H1 (cell line): ENCODE results near the gene PPEF2. TPM values are rescaled to one million over a fixed set of nuclear protein-coding genes. Genes with fewer than 3 reads are reported as not detected.

ENCODE experiments used
- CTCF ChIA-PET: fragments of 300-600 bp; sonication (Branson Sonifier 250); formaldehyde crosslinking; loops from one replicate; lab custom pipeline; 2021; ENCODE audit not compliant: partially characterized antibody; lab: Charles Lee
- POLR2A ChIA-PET: fragments of 300-600 bp; sonication (Branson Sonifier 250); formaldehyde crosslinking; loops from one replicate; lab custom pipeline; 2021; ENCODE audit warnings: inconsistent platforms; ENCODE audit not compliant: partially characterized antibody; lab: Charles Lee
- DNase-seq, 2 experiments: peaks; one replicate each; pipeline versions ENCODE4 v3.0.0 to v3.0.0-alpha.2; 2010 to 2022; ENCODE audit warnings: low spot score in 2 of 2, low read depth in 1 of 2, mixed read lengths in 1 of 2
- FAIRE-seq: peaks from 2 replicates; lab custom pipeline; 2011; peaks lifted over from hg19 to GRCh38; lab: Jason Lieb, UNC
- H2AFZ ChIP-seq: 2 replicates; pipeline ENCODE4 v1.8.1; 2012; ENCODE audit warnings: low read length, inconsistent platforms
- H2AK5ac ChIP-seq: 2 replicates; pipeline ENCODE4 v1.6.1; 2013; ENCODE audit warnings: low read depth, low read length
- H2BK120ac ChIP-seq: replicated peaks from 2 replicates; pipeline ENCODE3; 2013; ENCODE audit warnings: low read depth, low read length, inconsistent platforms
- H2BK12ac ChIP-seq: 2 replicates; pipeline ENCODE4 v1.6.1; 2013; ENCODE audit warnings: low read depth, low read length
- H2BK15ac ChIP-seq: 2 replicates; pipeline ENCODE4 v1.6.1; 2013; ENCODE audit warnings: low read length
- H2BK20ac ChIP-seq: 2 replicates; pipeline ENCODE4 v1.6.1; 2013; ENCODE audit warnings: low read length
- H2BK5ac ChIP-seq: 2 replicates; pipeline ENCODE4 v1.6.1; 2013; ENCODE audit warnings: low read depth, low read length
- H3K14ac ChIP-seq: 2 replicates; pipeline ENCODE4 v1.6.1; 2013; ENCODE audit warnings: inconsistent platforms; ENCODE audit not compliant: insufficient read length
- H3K18ac ChIP-seq: 2 replicates; pipeline ENCODE4 v1.6.1; 2013; ENCODE audit warnings: low read length; ENCODE audit errors: extremely low read depth
- H3K23ac ChIP-seq: 2 replicates; pipeline ENCODE4 v1.6.1; 2013; ENCODE audit warnings: inconsistent platforms; ENCODE audit not compliant: insufficient read length
- H3K23me2 ChIP-seq: 2 replicates; pipeline ENCODE4 v1.6.1; 2013; ENCODE audit warnings: low read depth, low read length
- H3K27ac ChIP-seq: 2 replicates; pipeline ENCODE4 v1.6.1; 2011; ENCODE audit warnings: low read depth, low read length, inconsistent platforms
- H3K27me3 ChIP-seq, 4 experiments: replicated peaks in 1 of 4; 1 replicate in 1 of 4; 2 replicates in 3 of 4; pipeline versions ENCODE4 v1.6.1 to v1.8.1; 2011 to 2013; ENCODE audit warnings: low read length in 3 of 4, mild to moderate bottlenecking in 3 of 4, inconsistent platforms in 2 of 4, mixed read lengths in 2 of 4, moderate library complexity in 1 of 4; ENCODE audit not compliant: control insufficient read depth in 3 of 4, insufficient read depth in 3 of 4; ENCODE audit errors: extremely low read depth in 1 of 4
- H3K36me3 ChIP-seq, 4 experiments: 2 replicates each; pipeline versions ENCODE4 v1.6.1 to v1.8.1; 2011 to 2013; ENCODE audit warnings: mild to moderate bottlenecking in 4 of 4, low read length in 3 of 4, moderate library complexity in 2 of 4, control low read depth in 1 of 4, inconsistent platforms in 1 of 4; ENCODE audit not compliant: insufficient read depth in 4 of 4, control insufficient read depth in 2 of 4
- H3K4ac ChIP-seq: replicated peaks from 2 replicates; pipeline ENCODE3; 2013; ENCODE audit warnings: low read length, low read depth, mixed read lengths, inconsistent platforms; ENCODE audit not compliant: insufficient read length
- H3K4me1 ChIP-seq, 4 experiments: replicated peaks in 1 of 4; 1 replicate in 1 of 4; 2 replicates in 3 of 4; pipeline versions ENCODE4 v1.6.1 to v1.8.1; 2011 to 2013; ENCODE audit warnings: low read length in 3 of 4, inconsistent platforms in 2 of 4, mixed read lengths in 1 of 4; ENCODE audit not compliant: insufficient read depth in 4 of 4, control insufficient read depth in 3 of 4
- H3K4me2 ChIP-seq, 2 experiments: 2 replicates each; pipeline versions ENCODE4 v1.6.1 to v1.8.1; 2011 to 2013; ENCODE audit warnings: low read depth in 2 of 2, low read length in 2 of 2, control low read depth in 1 of 2, inconsistent platforms in 1 of 2, mild to moderate bottlenecking in 1 of 2; ENCODE audit not compliant: insufficient read depth in 1 of 2
- H3K4me3 ChIP-seq, 4 experiments: fragments of 200-600, 300-600 bp in 1 of 4; sonication (generic), shearing (Covaris generic), sonication (Bioruptor Twin) in 1 of 4; 2 replicates each; pipeline versions ENCODE4 v1.5.1 to v1.8.1; 2011 to 2016; ENCODE audit warnings: low read length in 4 of 4, low read depth in 3 of 4, control low read depth in 2 of 4, inconsistent platforms in 2 of 4, mild to moderate bottlenecking in 2 of 4, mixed read lengths in 1 of 4, moderate library complexity in 1 of 4; ENCODE audit not compliant: insufficient read depth in 2 of 4; ENCODE audit errors: extremely low read depth in 1 of 4
- H3K56ac ChIP-seq: replicated peaks from 2 replicates; pipeline ENCODE3; 2013; ENCODE audit warnings: low read depth, mild to moderate bottlenecking, mixed read lengths, low read length, inconsistent platforms; ENCODE audit not compliant: insufficient read length
- H3K79me1 ChIP-seq: 2 replicates; pipeline ENCODE4 v1.6.1; 2013; ENCODE audit warnings: low read depth, low read length, control low read depth
- H3K79me2 ChIP-seq, 2 experiments: 2 replicates each; pipeline versions ENCODE4 v1.6.1 to v1.8.1; 2012 to 2013; ENCODE audit warnings: low read length in 2 of 2, mild to moderate bottlenecking in 2 of 2, inconsistent platforms in 1 of 2; ENCODE audit not compliant: insufficient read depth in 2 of 2, control insufficient read depth in 1 of 2
- H3K9ac ChIP-seq, 4 experiments: replicated peaks in 1 of 4; 1 replicate in 1 of 4; 2 replicates in 3 of 4; pipeline versions ENCODE4 v1.6.1 to v1.8.1; 2011 to 2013; ENCODE audit warnings: low read depth in 3 of 4, low read length in 3 of 4, control low read depth in 2 of 4, mild to moderate bottlenecking in 2 of 4, moderate library complexity in 2 of 4, inconsistent platforms in 1 of 4; ENCODE audit errors: extremely low read depth in 1 of 4
- H3K9me3 ChIP-seq, 2 experiments: 2 replicates each; pipeline versions ENCODE4 v1.6.1 to v1.8.1; 2012 to 2013; ENCODE audit warnings: mild to moderate bottlenecking in 2 of 2, moderate library complexity in 2 of 2, control low read depth in 1 of 2, inconsistent platforms in 1 of 2, low read depth in 1 of 2, low read length in 1 of 2, mixed read lengths in 1 of 2; ENCODE audit not compliant: insufficient read depth in 2 of 2
- H4K20me1 ChIP-seq, 2 experiments: replicated peaks in 1 of 2; 2 replicates each; pipeline versions ENCODE3 to v1.8.1; 2011 to 2013; ENCODE audit warnings: inconsistent platforms in 2 of 2, low read length in 2 of 2, mild to moderate bottlenecking in 1 of 2; ENCODE audit not compliant: insufficient read depth in 2 of 2, control insufficient read depth in 1 of 2
- H4K5ac ChIP-seq: 2 replicates; pipeline ENCODE4 v1.6.1; 2013; ENCODE audit warnings: low read length, low read depth, mixed read lengths, inconsistent platforms; ENCODE audit not compliant: insufficient read length
- H4K8ac ChIP-seq: 2 replicates; pipeline ENCODE4 v1.8.0; 2013; ENCODE audit warnings: mild to moderate bottlenecking, moderate library complexity, low read length, inconsistent platforms; ENCODE audit not compliant: insufficient read depth; ENCODE audit errors: extremely low read depth
- H4K91ac ChIP-seq: replicated peaks from 2 replicates; pipeline ENCODE3; 2013; ENCODE audit warnings: low read length, mixed read lengths, inconsistent platforms; ENCODE audit not compliant: insufficient read length
- WGBS, 2 experiments: shearing (Covaris generic) in 1 of 2; methylation state at CpG; one replicate each; pipeline versions ENCODE4 v1.1.6 to v1.1.7; 2013 to 2015; ENCODE audit warnings: low lambda C conversion rate in 2 of 2, mixed read lengths in 2 of 2, inconsistent platforms in 1 of 2, low coverage in 1 of 2, missing lambda C conversion rate in 1 of 2; ENCODE audit not compliant: insufficient replicate concordance in 2 of 2, insufficient coverage in 1 of 2, insufficient read length in 1 of 2; ENCODE audit errors: extremely low coverage in 1 of 2, missing lambda C conversion rate in 1 of 2; 5-methylcytosine and 5-hydroxymethylcytosine counted together
- polyA plus RNA-seq, 7 experiments: library from polyadenylated mRNA; depleted of rRNA in 3 of 7; stranded (reverse) in 5 of 7; unstranded in 2 of 7; fragments of >200 nt in 5 of 7; fragments of 200-250 nt in 2 of 7; gene quantifications; 1 replicate in 5 of 7; 2 replicates in 1 of 7; 4 replicates in 1 of 7; pipeline versions ENCODE4 v1.2.1 to v1.2.3, GENCODE V29; 2011 to 2013; ENCODE audit warnings: missing spikeins in 2 of 7, mixed read lengths in 2 of 7
- total RNA-seq: library from RNA; stranded (reverse); fragmentation: NEBNext Ultra II Directional; extraction: Animal tissue kit (Norgen Biotek cat#: 25700); gene quantifications from 2 replicates; pipeline ENCODE4 v1.2.1, GENCODE V29; 2021

The PPEF2 gene
- total and polyA plus RNA-seq, 2 of the 8 experiments (the other 6 are each of a cell fraction or from before 2014, with no cell fraction given): not detected

- no peaks in the 10 kb centered on the region for H3K4me1 ChIP-seq
- FAIRE-seq: no peak
- H4K91ac ChIP-seq: no peak overlapping the region
- no peak overlapping the region for H3K27ac ChIP-seq
- H3K27me3 ChIP-seq: no peaks in the 10 kb centered on the region
- no peak overlapping the region for H3K23ac ChIP-seq
- no peaks in the 10 kb centered on the region for H3K79me2 ChIP-seq
- peaks cover 0 to 4% (median 1%) of the 10 kb centered on the region in 4 experiments; a peak in 3 of 8 replicates for H3K36me3 ChIP-seq
- POLR2A ChIA-PET: no interaction called here
- no peak overlapping the region for H2BK5ac ChIP-seq
- H3K4me3 ChIP-seq: no peak overlapping the region
- H3K79me1 ChIP-seq: no peaks in the 10 kb centered on the region
- H3K4me2 ChIP-seq: no peak overlapping the region
- no peak overlapping the region for H4K5ac ChIP-seq
- H4K8ac ChIP-seq: no peak overlapping the region
- H3K18ac ChIP-seq: no peak overlapping the region
- no peak overlapping the region for H3K9ac ChIP-seq
- no peak for DNase-seq
- H2BK15ac ChIP-seq: no peak overlapping the region
- H3K9me3 ChIP-seq: no peaks in the 10 kb centered on the region
- CTCF ChIA-PET: interaction anchor here (1.2 kb wide), 1 partner anchor 17 kb away, joined by 3 read pairs; no protein-coding TSS in a partner anchor
- 89% methylated on average over 3 of the region's 3 CpGs; no CpG with 5 or more reads in 1 of the 2 experiments for WGBS, 2 experiments
- no peak overlapping the region for H3K4ac ChIP-seq
- H4K20me1 ChIP-seq: no peaks in the 10 kb centered on the region
- no peak overlapping the region for H2BK120ac ChIP-seq
- H2BK12ac ChIP-seq: no peak overlapping the region
- no peak overlapping the region for H2BK20ac ChIP-seq
- H2AK5ac ChIP-seq: no peak overlapping the region
- peak overlapping the region; percentile 12 for H3K56ac ChIP-seq
- H3K23me2 ChIP-seq: no peaks in the 10 kb centered on the region
- H3K14ac ChIP-seq: no peak overlapping the region
- H2AFZ ChIP-seq: no peak overlapping the region
Measured at GRCh38 chr4:75820676-75821075, 81.6 kb downstream of the PPEF2 start.
